GM19238 (cell line): ENCODE data around the gene RNF138.
A peak's percentile ranks its signal among the peaks of the same experiment; 100 is the strongest.
"Not testable (repeated sequence)": the region's sequence is repeated elsewhere in the genome, so short reads cannot be mapped to it uniquely, and the experiment has no call there.

ENCODE experiments used
- DNase-seq: peaks from one replicate; pipeline ENCODE4 v3.0.0; 2011; ENCODE audit warnings: low spot score; ENCODE audit not compliant: insufficient read length

RNF138 gene

DNA sequence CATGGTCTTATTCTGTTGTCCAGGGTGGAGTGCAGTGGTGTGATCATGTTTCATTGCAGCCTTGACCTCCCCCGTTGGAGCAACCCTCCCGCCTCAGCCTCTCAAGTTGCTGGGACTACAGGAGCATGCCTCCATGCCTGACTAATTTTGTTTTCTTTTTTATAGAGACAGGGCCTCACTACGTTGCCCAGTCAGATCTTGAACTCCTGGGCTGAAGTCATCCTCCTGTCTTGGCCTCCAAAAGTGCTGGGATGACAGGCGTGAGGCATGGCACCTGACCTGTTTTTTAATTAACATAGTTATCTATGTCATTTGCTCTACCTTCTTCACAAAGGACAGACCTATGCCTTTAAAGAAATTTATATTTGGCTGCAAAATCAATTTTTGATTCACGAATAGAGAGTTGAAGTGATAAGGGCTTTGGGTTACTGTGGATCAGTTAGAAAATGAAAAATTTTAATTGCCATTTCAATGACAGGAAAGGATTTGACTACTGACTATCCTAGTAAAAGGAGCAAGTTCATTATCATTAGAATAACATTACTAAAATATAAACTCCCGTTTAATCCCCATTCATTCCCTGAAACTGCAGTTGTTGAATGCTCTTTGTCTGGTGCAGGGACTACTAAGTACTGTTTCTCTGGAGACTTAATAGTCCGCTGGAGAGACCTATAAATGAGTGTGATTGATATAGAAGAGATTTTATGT lies 3.7 kb downstream of the RNF138 start:
- DNase-seq = no peak

DNA sequence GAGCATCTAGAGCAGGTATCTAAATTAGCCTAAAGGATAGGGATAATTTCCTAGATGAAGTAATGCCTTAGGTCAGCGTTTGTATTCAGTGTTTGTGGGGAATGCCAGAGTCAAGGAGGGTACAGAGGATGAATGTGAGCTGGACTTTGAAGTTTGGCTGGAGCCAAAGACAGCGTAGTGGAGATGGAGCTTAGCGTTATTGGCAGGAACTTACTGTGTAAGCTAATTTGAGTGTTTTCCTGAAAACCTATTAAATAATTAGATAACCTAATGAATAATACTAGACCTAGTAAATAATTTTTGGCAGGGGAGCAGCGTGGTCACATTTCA lies 4.2 kb downstream of the RNF138 start:
- no peak for DNase-seq

DNA sequence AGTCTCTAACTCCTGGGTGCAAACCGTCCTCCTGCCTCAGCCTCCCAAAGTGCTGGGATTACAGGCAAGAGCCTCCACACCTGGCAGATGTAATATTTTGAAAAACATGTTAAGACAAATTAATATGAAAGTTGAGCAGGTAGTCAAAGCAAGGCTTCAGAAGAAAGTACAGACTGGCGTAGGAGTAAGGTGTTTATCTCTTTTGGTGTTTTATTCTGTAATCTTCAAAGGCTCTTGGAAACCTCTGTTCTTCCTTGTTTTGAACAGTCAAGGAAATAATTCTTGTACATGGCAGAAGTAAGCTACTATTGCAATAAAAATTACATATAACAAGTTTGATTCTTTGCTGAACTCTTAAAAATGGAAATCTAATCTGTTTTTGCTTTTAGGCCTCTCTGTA lies 5.3 kb downstream of the RNF138 start:
- no peak for DNase-seq

DNA sequence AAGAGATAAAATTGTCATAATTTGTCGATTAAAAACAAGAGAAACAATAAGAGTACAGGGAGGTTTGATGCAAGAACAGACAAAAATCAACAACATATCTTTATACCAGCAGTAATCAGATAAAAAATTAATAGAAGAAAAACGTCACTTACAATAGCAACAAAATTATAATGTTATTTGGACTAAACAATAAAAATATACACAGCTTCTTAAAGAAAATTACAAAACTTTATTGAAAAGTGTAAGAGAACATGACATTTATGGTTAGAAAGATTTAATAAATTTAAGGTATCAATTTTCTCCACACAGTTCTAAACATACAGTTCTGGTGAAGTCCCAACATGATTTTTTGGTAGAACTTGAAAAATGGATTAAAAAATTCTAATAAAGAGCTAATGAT lies 12.8 kb downstream of the RNF138 start:
- no peak for DNase-seq

DNA sequence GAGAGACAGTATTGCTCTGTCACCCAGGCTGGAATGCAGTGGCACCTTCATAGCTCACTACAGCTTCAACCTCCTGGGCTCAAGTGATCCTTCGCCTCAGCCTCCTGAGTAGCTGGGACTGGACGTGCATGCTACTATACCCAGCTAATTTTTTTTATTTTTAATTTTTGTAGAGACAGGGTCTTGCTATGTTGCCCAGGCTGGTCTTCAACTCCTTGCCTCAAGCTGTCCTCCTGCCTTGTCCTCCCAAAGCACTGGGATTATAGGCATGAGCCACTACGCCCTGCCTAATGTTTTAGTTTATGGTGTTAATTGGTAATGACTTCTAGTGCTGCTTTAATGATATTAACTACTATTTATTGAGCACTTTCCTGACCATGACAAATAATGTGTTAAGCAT lies 18.3 kb downstream of the RNF138 start:
- no peak for DNase-seq

DNA sequence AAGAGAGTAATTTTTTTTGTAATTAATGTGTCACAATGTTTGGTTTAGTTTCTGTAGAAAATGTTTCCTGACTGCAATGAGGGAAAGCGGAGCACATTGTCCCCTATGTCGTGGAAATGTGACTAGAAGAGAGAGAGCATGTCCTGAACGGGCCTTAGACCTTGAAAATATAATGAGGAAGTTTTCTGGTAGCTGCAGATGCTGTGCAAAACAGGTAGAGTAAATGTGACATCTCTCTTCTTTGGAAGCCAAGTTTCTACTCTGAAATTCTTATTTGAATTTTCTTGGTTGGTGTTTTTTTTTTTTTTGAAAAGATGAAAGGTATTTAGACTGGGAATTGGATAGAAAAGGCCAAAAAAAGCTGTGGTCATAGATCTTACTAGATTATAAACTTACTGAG lies 20.0 kb downstream of the RNF138 start:
- DNase-seq = no peak

DNA sequence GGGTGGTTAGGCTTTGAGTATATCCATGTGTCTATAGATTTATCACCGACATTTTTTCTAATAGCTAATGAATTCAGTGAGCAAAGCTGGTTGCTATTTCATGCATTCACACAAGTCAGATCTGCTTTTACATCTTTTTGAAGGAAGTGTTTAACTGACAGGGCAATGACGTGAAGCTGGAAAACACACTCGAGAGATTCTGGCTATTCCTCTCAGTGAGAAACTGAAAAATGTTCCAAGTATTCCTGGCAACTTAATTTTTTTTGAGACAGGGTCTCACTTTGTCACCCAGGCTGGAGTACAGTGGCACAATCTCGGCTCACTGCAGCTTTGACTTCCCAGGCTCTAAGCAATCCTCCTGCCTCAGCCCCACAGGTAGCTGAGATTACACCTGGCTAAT lies 21.2 kb downstream of the RNF138 start:
- no peak for DNase-seq

DNA sequence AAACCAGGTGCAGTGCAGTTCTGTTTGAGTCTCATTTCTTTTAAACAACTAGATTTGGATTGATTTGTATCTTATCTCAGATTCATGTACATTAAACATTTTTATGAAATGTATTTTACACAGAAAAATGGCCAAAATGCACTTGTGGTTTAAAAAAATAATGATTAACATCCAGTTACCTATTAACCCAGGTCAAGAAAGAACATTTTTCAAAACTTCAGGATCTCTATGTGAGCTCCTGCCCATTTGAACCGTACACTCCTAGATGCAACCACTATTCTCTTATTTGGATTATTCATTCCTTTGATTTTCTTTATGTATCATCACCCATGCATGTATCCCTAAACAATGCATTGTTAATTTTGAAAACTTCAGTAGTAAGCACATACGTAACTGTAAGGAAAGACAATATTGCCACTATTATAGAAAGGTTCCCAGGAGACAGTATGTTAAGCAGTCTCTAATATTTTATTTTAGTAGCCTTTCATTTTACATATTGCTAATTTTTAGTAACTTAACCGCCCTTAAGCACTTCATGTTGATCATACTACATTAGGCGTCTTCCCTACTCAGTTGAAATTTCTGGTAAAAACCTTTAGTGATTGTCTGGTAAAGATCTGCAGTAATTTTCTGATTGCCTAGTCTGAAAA lies 22.7 kb downstream of the RNF138 start:
- no peak for DNase-seq

DNA sequence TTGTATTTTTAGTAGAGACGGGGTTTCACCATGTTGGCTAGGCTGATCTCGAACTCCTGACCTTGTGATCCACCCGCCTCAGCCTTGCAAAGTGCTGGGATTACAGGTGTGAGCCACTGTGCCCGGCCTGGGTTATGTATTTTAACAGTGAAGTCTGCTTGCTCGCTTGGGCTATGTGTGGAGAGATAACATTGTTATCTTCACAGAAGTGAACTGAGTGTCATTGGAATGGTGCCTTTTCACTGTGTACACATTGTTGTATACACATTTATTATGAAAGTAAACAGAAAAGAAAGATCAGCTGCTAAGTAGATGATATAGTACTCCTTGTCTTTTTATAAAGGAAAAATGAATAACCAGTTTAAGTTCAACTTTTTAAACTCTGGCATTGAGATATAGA lies 30.4 kb downstream of the RNF138 start:
- DNase-seq = no peak

DNA sequence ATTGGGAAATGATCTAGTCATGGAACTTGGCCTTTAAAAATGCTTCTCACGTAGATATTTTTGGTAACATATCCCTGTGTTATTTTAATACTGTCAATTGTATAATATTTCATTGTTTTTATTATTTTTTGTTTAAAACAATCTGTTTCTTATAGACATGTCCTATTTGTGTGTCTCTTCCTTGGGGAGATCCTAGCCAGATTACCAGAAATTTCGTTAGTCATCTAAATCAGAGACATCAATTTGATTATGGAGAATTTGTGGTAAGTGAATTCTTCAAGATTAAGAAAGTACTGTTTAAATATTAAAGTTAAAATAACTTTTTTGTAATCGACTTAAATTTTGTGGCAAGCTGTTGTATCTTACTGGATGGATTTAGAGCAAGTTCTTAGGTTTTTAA lies 34.9 kb downstream of the RNF138 start:
- DNase-seq = no peak

DNA sequence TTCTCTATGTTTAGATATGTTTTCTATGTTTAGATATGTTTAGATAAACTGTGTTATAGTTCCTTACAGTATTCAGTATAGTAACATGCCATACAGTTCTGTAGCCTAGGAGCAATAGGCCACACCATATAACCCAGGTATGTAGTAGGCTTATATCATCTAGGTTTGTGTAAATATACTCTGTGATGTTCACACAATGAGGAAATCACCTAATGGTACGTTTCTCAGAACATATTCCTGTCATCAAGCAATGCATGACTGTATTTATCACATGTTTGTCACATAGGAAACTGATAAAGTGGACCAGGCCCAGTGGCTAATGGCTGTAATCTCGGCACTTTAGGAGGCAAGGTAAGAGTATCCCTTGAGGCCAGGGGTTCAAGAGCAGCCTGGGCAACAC lies 44.0 kb downstream of the RNF138 start:
- no peak for DNase-seq

DNA sequence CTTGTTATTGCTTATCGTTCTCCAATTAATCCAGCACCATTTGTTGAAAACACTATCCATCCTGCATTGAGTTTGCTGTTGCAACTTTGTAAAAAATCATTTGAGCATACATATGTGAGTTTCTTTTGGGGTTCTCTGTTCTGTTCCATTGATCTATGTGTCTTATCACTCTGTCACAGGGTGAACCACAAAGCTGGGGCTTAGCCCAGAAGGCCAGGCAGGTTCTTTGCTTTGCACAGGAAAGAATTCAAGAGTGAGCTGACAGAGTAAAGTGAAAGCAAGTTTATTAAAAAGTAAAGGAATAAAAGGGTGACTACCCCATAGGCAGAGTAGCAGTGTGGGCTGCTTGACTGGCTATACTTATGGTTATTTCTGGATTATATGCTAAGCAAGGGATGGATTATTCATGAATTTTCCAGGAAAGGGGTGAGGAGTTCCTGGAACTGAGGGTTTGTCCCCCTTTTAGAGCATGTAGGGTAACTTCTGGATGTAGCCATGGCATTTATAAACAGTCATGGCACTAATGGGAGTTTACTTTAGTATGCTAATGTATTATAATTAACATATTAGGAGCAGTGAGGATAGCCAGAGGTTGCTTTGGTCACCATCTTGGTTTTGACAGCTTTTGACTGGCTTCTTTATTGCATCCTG lies 46.8 kb downstream of the RNF138 start:
- DNase-seq = no peak

DNA sequence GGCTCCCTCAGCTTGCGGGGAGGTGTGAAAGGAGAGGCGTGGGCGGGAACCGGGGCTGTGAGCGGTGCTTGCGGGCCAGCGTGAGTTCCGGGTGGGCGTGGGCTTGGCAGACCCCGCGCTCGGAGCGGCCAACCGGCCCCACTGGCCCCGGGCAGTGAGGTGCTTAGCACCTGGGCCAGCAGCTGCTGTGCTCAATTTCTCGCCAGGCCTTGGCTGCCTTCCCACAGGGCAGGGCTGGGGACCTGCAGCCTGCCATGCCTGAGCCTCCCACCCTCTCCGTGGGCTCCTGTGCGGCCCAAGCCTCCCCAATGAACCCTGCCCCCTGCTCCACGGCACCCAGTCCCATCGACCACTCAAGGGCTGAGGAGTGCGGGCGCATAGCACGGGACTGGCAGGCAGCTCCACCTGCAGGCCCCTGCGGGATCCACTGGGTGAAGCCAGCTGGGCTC lies 48.2 kb downstream of the RNF138 start:
- no peak for DNase-seq

DNA sequence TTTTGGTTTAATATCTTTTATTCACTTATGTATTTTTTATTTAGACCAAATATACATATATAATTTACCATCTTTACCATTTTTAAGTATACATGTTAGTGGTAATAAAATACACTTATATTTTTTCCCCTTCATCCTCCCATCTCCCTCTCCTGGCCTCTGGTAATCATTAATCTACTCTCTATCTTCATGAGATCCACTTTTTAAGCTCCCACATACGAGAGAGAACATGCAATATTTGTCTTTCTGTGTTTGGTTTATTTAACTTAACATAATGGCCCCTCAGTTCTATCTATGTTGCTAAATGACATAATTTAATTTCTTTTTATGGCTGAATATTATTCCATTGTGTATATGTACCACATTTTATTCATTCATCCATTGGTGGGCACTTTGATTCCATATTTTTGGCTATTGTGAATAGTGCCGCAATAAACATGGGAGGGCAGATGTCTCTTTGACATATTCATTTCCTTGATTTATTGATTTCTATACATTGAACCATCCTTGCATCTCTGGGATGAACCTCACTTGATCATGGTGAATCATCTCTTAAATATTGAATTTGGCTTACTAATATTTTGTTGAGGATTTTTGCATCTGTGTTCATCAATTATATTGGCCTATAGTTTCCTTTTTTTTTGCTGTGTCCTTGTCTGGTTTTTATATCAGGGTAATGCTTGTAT lies 56.7 kb downstream of the RNF138 start:
- DNase-seq = no peak

DNA sequence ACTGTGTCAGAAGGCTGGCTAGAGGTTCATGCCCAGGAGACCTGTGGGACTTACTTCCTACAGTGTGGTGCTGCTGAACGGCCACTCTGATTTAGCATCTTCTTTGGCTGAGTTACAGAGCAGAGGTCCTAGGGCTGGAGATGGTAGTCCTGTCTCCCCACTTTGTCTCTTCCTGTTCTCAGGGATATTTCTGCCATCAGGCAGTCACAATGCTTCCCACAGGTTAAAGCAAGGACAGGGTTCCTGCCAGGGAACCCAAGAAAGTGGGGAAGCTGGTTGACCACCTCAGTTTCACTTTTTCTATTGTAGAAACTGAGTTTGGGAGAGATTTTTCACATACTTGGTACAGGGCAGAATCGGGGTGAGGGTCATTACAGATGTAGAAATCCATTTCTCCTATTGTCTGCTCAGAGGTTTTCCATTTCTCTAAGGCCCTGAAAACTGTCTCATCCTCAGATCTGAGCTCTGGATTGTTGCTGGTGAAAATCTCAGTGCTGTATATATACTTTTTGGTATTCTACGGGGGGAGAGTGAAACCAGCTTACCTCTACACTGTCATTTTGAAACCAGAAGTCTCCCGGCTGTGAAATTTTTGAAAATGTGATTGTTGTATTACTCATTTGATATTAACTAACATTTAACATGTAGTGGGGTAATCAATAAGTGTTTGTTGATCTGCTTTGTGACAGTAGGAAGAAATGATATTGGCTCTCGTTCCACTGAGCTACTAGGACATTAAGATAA lies 61.2 kb downstream of the RNF138 start:
- peak; percentile 5 for DNase-seq

DNA sequence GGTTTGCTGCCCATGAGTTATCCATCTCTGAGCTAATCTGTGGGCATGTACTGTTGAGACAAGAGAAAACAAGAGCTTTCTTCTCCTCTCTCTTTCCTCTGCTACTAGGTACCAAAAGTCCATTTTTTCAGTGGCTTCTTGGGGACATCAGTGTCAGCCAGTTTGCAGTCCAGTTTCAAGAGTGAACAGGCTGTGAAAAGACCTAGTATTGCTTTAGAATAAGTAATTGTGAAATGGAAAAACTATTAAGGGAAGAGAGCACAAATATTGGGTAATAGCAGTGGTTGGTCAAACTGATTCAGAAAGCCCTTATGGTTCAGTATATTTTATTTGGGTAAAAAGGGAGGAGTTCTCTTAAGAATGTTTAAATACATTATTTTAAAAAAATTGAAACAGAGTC lies 65.2 kb downstream of the RNF138 start:
- no peak for DNase-seq

DNA sequence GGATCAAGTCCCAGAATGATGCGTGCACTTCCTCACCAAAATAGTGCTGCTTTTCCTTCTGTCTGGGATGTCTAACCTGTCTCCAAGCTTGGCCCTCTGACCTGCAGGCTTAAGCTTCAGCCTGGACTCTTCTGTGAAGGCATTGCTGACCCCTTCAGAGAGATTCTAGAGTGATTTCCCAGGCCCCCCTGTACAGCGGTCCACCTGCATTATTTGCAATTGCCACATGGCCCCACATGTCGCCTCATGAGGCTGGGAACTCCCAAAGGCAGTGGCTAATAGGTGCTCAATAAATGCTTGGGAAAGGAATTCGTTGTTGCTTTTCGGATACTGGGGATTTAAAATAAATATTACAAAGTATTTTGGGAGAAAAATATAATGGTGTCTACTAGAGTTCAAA lies 65.9 kb downstream of the RNF138 start:
- no peak for DNase-seq

DNA sequence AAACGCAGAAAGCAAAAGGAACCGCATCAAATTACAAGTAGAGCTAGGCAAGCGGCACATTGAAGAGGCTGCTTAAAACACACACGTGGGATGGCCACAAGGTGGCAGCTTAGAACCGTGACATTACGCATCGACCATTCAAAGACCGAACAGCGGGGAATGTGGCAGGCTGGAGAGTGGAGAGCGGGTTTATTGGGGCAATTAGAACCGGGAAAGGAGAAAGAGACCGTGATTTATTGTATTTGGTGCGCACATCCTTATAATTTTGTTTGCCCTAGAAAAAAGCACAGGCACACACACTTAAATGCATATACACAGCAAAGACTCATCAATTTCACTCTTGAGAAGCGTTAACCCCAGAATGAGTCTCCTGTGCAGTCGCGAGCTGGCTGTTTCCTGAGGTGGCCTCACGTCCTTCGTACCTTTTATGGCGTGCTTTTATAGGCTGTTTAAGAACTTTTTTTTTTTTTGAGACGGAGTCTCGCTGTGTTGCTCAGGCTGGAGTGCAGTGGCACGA lies 66.5 kb downstream of the RNF138 start:
- peak; percentile 37 for DNase-seq

DNA sequence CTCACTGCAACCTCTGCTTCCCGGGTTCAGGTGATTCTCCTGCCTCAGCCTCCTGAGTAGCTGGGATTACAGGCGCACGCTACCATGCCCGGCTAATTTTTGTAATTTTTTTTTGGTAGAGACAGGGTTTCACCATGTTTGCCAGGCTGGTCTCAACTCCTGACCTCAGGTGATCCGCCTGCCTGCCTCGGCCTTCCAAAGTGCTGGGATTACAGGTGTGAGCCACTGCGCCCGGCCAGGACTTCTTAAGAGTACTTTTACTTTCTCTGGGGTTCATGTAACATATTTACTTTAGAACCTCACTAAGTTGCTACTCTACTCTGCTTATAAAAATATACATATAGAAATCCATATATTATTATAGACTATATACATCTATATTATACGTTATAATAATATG lies 67.0 kb downstream of the RNF138 start:
- not testable (repeated sequence) for DNase-seq

DNA sequence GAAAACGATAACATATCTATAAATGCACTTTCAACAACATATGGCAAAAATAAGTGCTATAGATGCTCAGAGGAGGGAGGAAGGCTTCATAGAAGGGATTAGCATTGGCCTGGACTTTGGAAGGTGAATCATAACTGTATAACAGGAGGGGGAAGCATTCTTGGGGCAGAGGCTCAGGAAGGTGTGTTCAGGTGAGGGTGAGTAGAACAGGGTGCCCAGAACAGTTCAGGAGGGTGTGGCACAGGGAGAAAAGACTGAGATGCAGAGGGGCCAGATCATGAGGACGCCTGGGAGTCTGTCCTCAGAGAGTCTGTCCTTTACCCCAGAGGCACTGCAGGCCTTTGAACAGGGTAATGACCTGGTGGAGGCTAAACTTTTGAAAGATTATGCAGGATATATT lies 68.9 kb downstream of the RNF138 start:
- no peak for DNase-seq

DNA sequence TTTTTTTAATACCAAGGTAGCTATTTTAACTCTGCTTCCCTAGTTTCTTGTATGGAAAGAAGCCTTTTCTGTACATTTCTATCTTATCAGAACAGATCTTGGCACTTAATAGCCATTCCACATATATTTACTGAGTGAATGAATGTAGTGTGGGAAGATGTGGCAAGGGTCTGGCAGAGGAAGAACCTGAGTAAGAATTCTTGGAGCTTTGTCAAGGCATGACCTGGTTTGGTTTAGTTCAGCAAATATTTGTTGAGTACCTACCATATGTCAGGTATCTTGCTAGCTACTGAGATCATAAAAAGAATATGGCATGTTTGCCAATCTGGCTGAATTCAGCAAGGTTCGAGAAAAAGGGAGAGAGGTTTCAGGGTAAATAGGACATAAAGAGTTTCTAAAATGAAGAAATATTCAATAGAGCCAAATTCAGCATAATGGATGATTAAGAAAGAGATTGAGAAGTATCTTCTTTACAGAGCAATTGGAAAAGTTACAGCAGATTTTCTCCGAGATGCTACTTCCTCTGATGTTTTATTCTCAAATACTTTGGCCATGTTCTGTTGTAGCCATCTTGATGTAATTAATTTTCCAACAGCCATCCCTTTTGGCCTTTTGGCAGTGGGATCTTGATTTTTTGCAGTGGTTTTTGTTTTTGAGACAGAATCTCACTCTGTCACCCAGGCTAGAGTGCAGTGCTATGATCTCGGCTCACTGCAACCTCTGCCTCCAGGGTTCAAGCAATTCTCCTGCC lies 76.5 kb downstream of the RNF138 start:
- DNase-seq = no peak
